ACC112 (cell line): ENCODE data around the gene NPAS2.

ENCODE experiments used
- H2AFZ ChIP-seq: fragments of 200-600 bp; sonication (generic); one replicate; pipeline ENCODE4 v1.6.0; 2017; ENCODE audit warnings: antibody characterized with exemption, low read length; ENCODE audit not compliant: unreplicated experiment
- H3K27ac ChIP-seq: fragments of 200-600 bp; sonication (generic); 2 replicates; pipeline ENCODE4 v1.5.1; 2014; ENCODE audit warnings: low read depth, mild to moderate bottlenecking, antibody characterized with exemption, low read length, moderate library complexity
- H3K27me3 ChIP-seq: fragments of 200-600 bp; sonication (generic); 2 replicates; pipeline ENCODE4 v1.6.1; 2014; ENCODE audit warnings: mild to moderate bottlenecking, antibody characterized with exemption, low read length, moderate library complexity, mixed read lengths; ENCODE audit not compliant: insufficient read depth
- H3K36me3 ChIP-seq: fragments of 200-600 bp; sonication (generic); 2 replicates; pipeline ENCODE4 v1.6.1; 2016; ENCODE audit warnings: mild to moderate bottlenecking, antibody characterized with exemption, low read length, moderate library complexity, mixed read lengths; ENCODE audit not compliant: insufficient read depth
- H3K4me1 ChIP-seq: fragments of 200-600 bp; sonication (generic); one replicate; pipeline ENCODE4 v1.6.1; 2016; ENCODE audit warnings: low read length, mixed read lengths; ENCODE audit not compliant: insufficient read depth, unreplicated experiment, control insufficient read depth
- H3K4me3 ChIP-seq: fragments of 200-600 bp; sonication (generic); 2 replicates; pipeline ENCODE4 v1.5.1; 2014; ENCODE audit warnings: mild to moderate bottlenecking, low read depth, low read length
- H3K79me2 ChIP-seq: fragments of 200-600 bp; sonication (generic); one replicate; pipeline ENCODE4 v1.6.0; 2016; ENCODE audit warnings: low read length; ENCODE audit not compliant: control insufficient read depth, unreplicated experiment, insufficient read depth

The NPAS2 gene

GRCh38 chr2:101017371-101017770, 197.4 kb downstream of the NPAS2 start:
- no peaks in the 10 kb centered on the region for H3K4me1 ChIP-seq
- H3K27me3 ChIP-seq: no peaks in the 10 kb centered on the region
- H3K27ac ChIP-seq: no peak overlapping the region
- H2AFZ ChIP-seq: no peak overlapping the region
- H3K79me2 ChIP-seq: no peaks in the 10 kb centered on the region
- peaks cover 39% of the 10 kb centered on the region for H3K36me3 ChIP-seq
- H3K4me3 ChIP-seq: no peak overlapping the region

DNA sequence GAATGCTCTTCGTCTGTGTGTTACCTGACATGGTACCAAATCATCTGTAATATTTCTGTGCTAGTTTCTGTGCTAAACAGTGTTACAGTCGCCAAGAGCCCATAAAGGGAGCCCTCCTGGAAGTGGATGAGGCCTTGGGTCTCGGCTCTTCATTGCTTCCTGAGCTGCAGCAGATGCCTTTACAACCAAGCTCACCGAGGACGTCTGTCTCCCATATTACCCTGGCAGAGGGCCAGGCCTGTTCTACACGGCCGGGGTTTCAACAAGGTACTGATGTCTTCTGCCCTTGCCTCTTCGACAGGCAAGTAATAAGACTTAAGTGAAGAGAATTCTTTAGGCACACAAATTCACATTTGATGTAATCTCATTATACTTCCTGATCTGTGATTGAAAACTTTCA, 199.0 kb downstream of the NPAS2 start:
- Histone ChIP-seq H3K4me3 (no peak overlapping the region), H3K27me3 (no peaks in the 10 kb centered on the region), H2AFZ (no peak overlapping the region), H3K36me3 (peaks cover 31% of the 10 kb centered on the region), H3K4me1 (no peaks in the 10 kb centered on the region), H3K79me2 (no peaks in the 10 kb centered on the region), H3K27ac (no peak overlapping the region)

GRCh38 chr2:101022221-101022620, 202.3 kb downstream of the NPAS2 start:
- Histone ChIP-seq H2AFZ (no peak overlapping the region), H3K4me3 (no peak overlapping the region), H3K4me1 (no peaks in the 10 kb centered on the region), H3K79me2 (no peaks in the 10 kb centered on the region), H3K36me3 (peaks cover 24% of the 10 kb centered on the region), H3K27ac (no peak overlapping the region), H3K27me3 (no peaks in the 10 kb centered on the region)

DNA sequence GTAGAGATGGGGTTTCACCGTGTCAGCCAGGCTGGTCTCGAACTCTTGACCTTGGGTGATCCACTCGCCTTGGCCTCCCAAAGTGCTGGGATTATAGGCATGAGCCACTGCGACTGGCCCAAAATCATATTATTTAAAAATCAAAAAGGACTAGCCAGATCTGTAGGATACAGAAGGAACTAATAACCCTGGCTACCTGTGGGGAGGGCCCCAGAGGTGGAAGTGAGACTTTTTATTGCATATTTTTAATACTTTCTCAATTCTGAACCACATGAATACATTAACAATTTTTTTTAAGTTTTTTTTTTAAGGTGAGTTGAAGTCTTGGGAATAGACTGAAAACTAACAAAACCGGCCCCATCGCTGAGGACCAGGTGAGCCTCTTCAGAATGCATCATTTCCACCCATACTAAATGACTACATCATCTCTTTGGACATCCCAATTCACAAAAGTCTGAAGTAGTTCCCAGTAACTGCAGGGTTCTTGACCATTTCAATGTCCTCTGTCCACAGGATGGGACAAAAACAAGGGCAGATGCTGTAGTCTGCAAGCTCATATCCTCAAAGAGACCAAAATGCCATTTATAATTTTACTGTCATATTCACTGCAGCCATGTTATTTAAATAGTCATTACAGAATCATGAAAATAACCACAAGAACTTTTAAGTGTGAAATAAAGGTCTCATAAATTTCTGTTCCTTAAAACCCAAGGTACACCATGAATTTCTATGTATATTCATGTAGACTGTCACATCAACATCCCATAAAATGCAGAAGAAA, 203.6 kb downstream of the NPAS2 start:
- H3K27ac ChIP-seq: no peak overlapping the region
- no peak overlapping the region for H3K4me3 ChIP-seq
- H2AFZ ChIP-seq: no peak overlapping the region
- no peaks in the 10 kb centered on the region for H3K79me2 ChIP-seq
- H3K27me3 ChIP-seq: no peaks in the 10 kb centered on the region
- H3K36me3 ChIP-seq: peaks cover 24% of the 10 kb centered on the region
- no peaks in the 10 kb centered on the region for H3K4me1 ChIP-seq

- Histone ChIP-seq H2AFZ (no peak overlapping the region), H3K27me3 (no peaks in the 10 kb centered on the region), H3K36me3 (peaks cover 22% of the 10 kb centered on the region), H3K79me2 (no peaks in the 10 kb centered on the region), H3K4me1 (no peaks in the 10 kb centered on the region), H3K4me3 (no peak overlapping the region), H3K27ac (no peak overlapping the region)
Measured at GRCh38 chr2:101025561-101025960, 205.6 kb downstream of the NPAS2 start.

GRCh38 chr2:101026253-101026701, 206.3 kb downstream of the NPAS2 start:
- H2AFZ ChIP-seq: no peak overlapping the region
- no peak overlapping the region for H3K4me3 ChIP-seq
- H3K79me2 ChIP-seq: no peaks in the 10 kb centered on the region
- no peak overlapping the region for H3K27ac ChIP-seq
- H3K27me3 ChIP-seq: no peaks in the 10 kb centered on the region
- no peaks in the 10 kb centered on the region for H3K4me1 ChIP-seq
- peaks cover 28% of the 10 kb centered on the region for H3K36me3 ChIP-seq

DNA sequence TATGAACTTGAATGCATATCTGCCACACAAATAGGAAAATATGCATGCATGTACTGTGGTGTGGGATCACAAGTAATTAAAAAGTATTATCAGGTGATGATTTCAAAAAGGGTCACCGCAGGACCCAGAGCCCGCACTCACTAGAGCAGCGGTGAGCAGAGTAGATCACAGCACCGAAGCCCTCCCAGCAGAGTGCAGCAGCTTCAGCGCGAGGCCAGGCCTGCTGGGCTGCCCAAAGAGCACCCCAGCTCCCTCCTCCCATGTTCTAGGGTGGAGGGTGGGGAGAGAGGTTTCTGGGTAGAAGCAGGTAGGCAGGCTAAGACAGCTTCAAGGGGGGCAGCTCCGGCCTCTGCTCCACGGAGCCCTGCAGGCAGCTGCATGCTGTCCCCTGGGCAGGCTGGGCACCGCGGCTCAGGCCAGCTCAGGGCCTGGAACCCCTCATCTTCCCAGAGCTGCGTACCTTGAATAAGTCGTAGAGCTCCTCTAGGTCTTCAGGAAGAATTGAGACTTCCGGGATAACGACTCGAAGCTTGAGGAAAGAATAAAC, 207.1 kb downstream of the NPAS2 start:
- H3K27me3 ChIP-seq: no peaks in the 10 kb centered on the region
- peaks cover 27% of the 10 kb centered on the region for H3K36me3 ChIP-seq
- H3K4me1 ChIP-seq: no peaks in the 10 kb centered on the region
- no peak overlapping the region for H2AFZ ChIP-seq
- H3K4me3 ChIP-seq: no peak overlapping the region
- H3K79me2 ChIP-seq: no peaks in the 10 kb centered on the region
- H3K27ac ChIP-seq: no peak overlapping the region

GRCh38 chr2:101027852-101028251, 207.9 kb downstream of the NPAS2 start:
- no peaks in the 10 kb centered on the region for H3K27me3 ChIP-seq

DNA sequence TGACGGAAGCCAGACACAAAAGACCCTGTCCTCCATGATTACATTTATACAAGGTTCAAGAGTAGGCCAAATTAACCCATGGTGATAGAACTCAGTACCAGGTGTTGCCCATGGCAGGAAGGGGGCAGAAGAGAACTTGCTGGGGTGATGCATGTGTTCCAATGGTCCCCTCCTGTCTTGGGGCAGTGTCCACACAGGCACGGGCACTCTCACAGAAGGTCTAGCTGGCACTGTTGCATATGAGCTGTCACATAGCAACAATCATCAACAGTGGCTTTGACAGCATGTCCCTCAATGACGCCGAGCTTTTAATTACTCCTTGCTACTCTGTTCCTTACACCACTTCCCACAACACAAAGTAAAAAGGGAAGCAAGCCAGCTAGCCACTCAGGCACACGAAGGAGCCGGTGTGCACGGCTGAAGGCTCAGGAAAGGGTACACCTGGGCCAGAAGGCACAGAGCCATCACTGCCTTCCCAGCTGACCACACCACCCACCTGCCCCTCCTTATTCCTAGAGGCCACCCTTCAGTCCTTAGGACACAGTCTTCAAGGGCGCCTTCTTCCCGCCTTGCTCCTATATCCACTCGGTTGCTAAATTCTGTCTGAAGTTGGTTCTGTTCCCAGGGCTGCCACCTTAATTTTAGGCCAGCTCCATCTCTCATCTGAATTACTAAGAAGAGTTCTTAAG, 211.1 kb downstream of the NPAS2 start:
- Histone ChIP-seq H3K4me3 (no peak overlapping the region), H3K27ac (no peak overlapping the region), H3K79me2 (no peaks in the 10 kb centered on the region), H3K4me1 (no peaks in the 10 kb centered on the region), H2AFZ (no peak overlapping the region), H3K36me3 (peaks cover 33% of the 10 kb centered on the region), H3K27me3 (no peaks in the 10 kb centered on the region)

More at GRCh38 chr2:101027852-101028251, 207.9 kb downstream of the NPAS2 start:
- peaks cover 32% of the 10 kb centered on the region for H3K36me3 ChIP-seq
- no peak overlapping the region for H2AFZ ChIP-seq
- H3K79me2 ChIP-seq: no peaks in the 10 kb centered on the region
- no peak overlapping the region for H3K27ac ChIP-seq
- H3K4me3 ChIP-seq: no peak overlapping the region
- no peaks in the 10 kb centered on the region for H3K4me1 ChIP-seq

GRCh38 chr2:101032084-101032776, 212.3 kb downstream of the NPAS2 start:
- no peak overlapping the region for H2AFZ ChIP-seq

More at GRCh38 chr2:101032084-101032776, 212.3 kb downstream of the NPAS2 start:
- peaks cover 30% of the 10 kb centered on the region for H3K36me3 ChIP-seq
- no peaks in the 10 kb centered on the region for H3K4me1 ChIP-seq
- no peak overlapping the region for H3K27ac ChIP-seq
- H3K27me3 ChIP-seq: no peaks in the 10 kb centered on the region
- H3K79me2 ChIP-seq: no peaks in the 10 kb centered on the region
- no peak overlapping the region for H3K4me3 ChIP-seq
